Parathyroid adenoma (tissue), 2 donors: ENCODE data around the gene GNLY.

Experiments
- H2AFZ ChIP-seq: fragments of 300-600 bp; sonication (generic); one replicate; pipeline ENCODE4 v1.7.0; 2017; ENCODE audit warnings: antibody characterized with exemption, mild to moderate bottlenecking
- H3K27ac ChIP-seq: fragments of 300-600 bp; sonication (generic); one replicate; pipeline ENCODE4 v1.7.0; 2017
- H3K27me3 ChIP-seq: fragments of 300-600 bp; sonication (generic); one replicate; pipeline ENCODE4 v1.7.0; 2017; ENCODE audit warnings: low read length; ENCODE audit not compliant: control insufficient read depth, insufficient read depth
- H3K36me3 ChIP-seq: fragments of 300-600 bp; sonication (generic); one replicate; pipeline ENCODE4 v1.7.0; 2017; ENCODE audit warnings: low read length; ENCODE audit not compliant: control insufficient read depth, insufficient read depth
- H3K4me1 ChIP-seq: fragments of 300-600 bp; sonication (generic); one replicate; pipeline ENCODE4 v1.7.0; 2017; ENCODE audit warnings: control low read depth
- H3K4me2 ChIP-seq: fragments of 300-600 bp; sonication (generic); one replicate; pipeline ENCODE4 v1.7.0; 2017; ENCODE audit warnings: low read length
- H3K4me3 ChIP-seq: fragments of 300-600 bp; sonication (generic); one replicate; pipeline ENCODE4 v1.7.0; 2017; ENCODE audit warnings: low read depth, low read length
- H3K79me2 ChIP-seq: fragments of 300-600 bp; sonication (generic); one replicate; pipeline ENCODE4 v1.7.0; 2017; ENCODE audit warnings: control low read depth
- H3K9ac ChIP-seq: fragments of 300-600 bp; sonication (generic); one replicate; pipeline ENCODE4 v1.7.0; 2017; ENCODE audit warnings: mild to moderate bottlenecking
- H3K9me3 ChIP-seq: fragments of 300-600 bp; sonication (generic); one replicate; pipeline ENCODE4 v1.7.0; 2017; ENCODE audit warnings: low read length; ENCODE audit not compliant: control insufficient read depth
- CTCF ChIP-seq: fragments of 300-600 bp; sonication (generic); IDR thresholded peaks from one replicate; pipeline ENCODE4 v1.7.0; 2017; ENCODE audit warnings: antibody characterized with exemption, mild to moderate bottlenecking
- donor health status: primary hyperparathyroidism.

The GNLY gene

GRCh38 chr2:85694052-85695025 lies at the start of gene GNLY:
GNLY (plus strand) TSS chr2:85694358; CDS start chr2:85694419, 61 bp downstream.
- H3K27ac ChIP-seq, result no peak within 1 kb of the TSS
- no peak within 1 kb of the TSS for H3K9ac ChIP-seq
- no peak within 1 kb of the TSS for H3K4me2 ChIP-seq
- H3K4me3 ChIP-seq, result no peak within 1 kb of the TSS
- H2AFZ ChIP-seq, result no peak within 1 kb of the TSS
- H3K36me3 ChIP-seq, result no peaks in the 10 kb centered on the region
- H3K9me3 ChIP-seq, result no peaks in the 10 kb centered on the region
- no peak for TF ChIP-seq CTCF
- no peaks in the 10 kb centered on the region for H3K27me3 ChIP-seq
- H3K79me2 ChIP-seq, result no peaks in the 10 kb centered on the region
- no peaks in the 10 kb centered on the region for H3K4me1 ChIP-seq

GRCh38 chr2:85644909-85645308 lies 49.2 kb upstream of the GNLY start:
- no peak overlapping the region for H3K9ac ChIP-seq
- H3K27ac ChIP-seq, result no peak overlapping the region
- no peaks in the 10 kb centered on the region for H3K79me2 ChIP-seq
- no peak overlapping the region for H3K4me2 ChIP-seq
- H3K36me3 ChIP-seq, result no peaks in the 10 kb centered on the region
- H3K27me3 ChIP-seq, result no peaks in the 10 kb centered on the region
- H3K9me3 ChIP-seq, result no peaks in the 10 kb centered on the region
- no peak overlapping the region for H2AFZ ChIP-seq
- no peak for TF ChIP-seq CTCF
- no peak overlapping the region for H3K4me3 ChIP-seq
- no peaks in the 10 kb centered on the region for H3K4me1 ChIP-seq

- TF ChIP-seq CTCF, result no peak
- Histone ChIP-seq H3K27me3 (no peaks in the 10 kb centered on the region), H3K9ac (no peak overlapping the region), H3K4me1 (no peaks in the 10 kb centered on the region), H3K27ac (no peak overlapping the region), H3K4me3 (no peak overlapping the region), H3K36me3 (no peaks in the 10 kb centered on the region), H3K4me2 (no peak overlapping the region), H3K79me2 (no peaks in the 10 kb centered on the region), H3K9me3 (no peaks in the 10 kb centered on the region), H2AFZ (no peak overlapping the region)
Observed at GRCh38 chr2:85646166-85646565, 48.0 kb upstream of the GNLY start.

- H3K27ac ChIP-seq, result no peak overlapping the region
- H3K4me1 ChIP-seq, result no peaks in the 10 kb centered on the region
- no peak for TF ChIP-seq CTCF
Observed at GRCh38 chr2:85647823-85648526, 46.2 kb upstream of the GNLY start.

More at GRCh38 chr2:85647823-85648526, 46.2 kb upstream of the GNLY start:
- H3K9ac ChIP-seq, result no peak overlapping the region
- H3K27me3 ChIP-seq, result no peaks in the 10 kb centered on the region
- no peak overlapping the region for H2AFZ ChIP-seq
- no peak overlapping the region for H3K4me2 ChIP-seq
- H3K4me3 ChIP-seq, result no peak overlapping the region
- H3K79me2 ChIP-seq, result no peaks in the 10 kb centered on the region
- no peaks in the 10 kb centered on the region for H3K9me3 ChIP-seq
- H3K36me3 ChIP-seq, result no peaks in the 10 kb centered on the region
